Measurements from ENCODE around the gene PCDH19. TPM values are rescaled to one million over a fixed set of nuclear protein-coding genes. Genes with fewer than 3 reads are reported as not detected.
A peak's percentile ranks its signal among the peaks of the same experiment; 100 is the strongest.

Gene PCDH19
- total and polyA plus RNA-seq, 2 experiments from 2014 or later = 0.87 to 1.4 TPM

DNA sequence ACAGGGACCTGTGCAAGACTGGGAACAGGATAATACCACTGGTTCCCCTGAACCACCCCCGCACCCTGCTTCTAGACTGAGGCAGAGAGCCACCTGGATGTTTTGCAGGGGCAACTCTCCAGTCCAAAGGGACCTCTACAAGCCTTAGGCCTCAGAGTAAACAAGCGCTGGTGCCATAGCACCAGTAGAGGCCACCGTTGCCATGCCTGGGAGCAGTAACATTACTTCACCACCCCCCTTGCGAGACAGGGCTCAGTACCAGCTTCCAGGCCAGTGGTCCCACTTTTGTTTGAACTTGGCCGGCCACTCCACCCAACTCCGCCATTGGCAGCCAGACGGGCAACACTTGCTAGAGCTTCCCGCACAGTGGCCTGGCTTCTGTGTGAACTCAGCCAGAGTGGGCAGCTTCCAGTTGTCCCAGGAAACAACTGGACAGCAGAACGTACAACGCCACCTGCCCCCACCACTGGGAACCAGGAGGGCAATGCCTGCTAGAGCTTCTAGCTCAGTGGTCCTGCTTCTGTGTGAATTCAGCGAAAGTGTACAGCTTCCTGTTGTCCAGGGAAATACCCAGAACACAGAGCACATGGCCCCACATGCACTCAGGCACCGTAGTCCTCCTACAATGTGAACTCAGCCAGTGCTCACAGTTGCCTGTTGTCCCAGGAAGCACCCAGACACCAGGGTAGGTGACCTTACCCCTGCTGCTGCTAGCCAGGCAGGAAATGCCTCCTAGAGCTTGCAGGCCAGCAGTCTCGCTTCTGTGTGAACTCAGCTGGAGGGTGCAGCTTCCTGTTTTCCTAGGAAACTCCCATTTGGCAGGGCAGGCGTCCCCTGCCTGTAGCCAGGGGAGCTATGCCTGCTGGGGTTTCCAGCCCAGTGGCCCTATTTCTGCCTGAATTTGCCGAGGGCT lies 39.9 kb upstream of the PCDH19 start:
- no peak overlapping the region for H3K4me3 ChIP-seq
- TF ChIP-seq CTCF (conservative IDR thresholded peaks at IDR 0.05; ENCODE audit: low read depth in 2 of 2) (peak in 1 of 2 experiments; percentile 45; a peak in 2 of 4 replicates), ZNF114 (CRISPR knock-in tag; IDR thresholded peaks at IDR 0.05) (no peak)
- H3K4me2 ChIP-seq = no peak overlapping the region
- Mint-ChIP-seq H3K27me3 (ENCODE audit: insufficient read depth, low read depth, poor library complexity) (peaks cover 2% of the 10 kb centered on the region), H3K4me1 (no peaks in the 10 kb centered on the region; the same call in 2 of the 3 replicates), H3K36me3 (ENCODE audit: low read depth) (peaks cover 23% of the 10 kb centered on the region), H3K4me3 (no peak overlapping the region), H3K27ac (no peak overlapping the region), H3K9me3 (peaks cover 28% of the 10 kb centered on the region)
- H4K20me1 ChIP-seq (replicated peaks; ENCODE audit: insufficient read depth) = no peaks in the 10 kb centered on the region
- no peaks in the 10 kb centered on the region for H3F3A ChIP-seq (replicated peaks; ENCODE audit: low read depth)
- no peaks in the 10 kb centered on the region for H3K79me2 ChIP-seq (replicated peaks; ENCODE audit: insufficient read depth)
- H3K36me3 ChIP-seq (ENCODE audit: insufficient read depth) = no peaks in the 10 kb centered on the region
- no peaks in the 10 kb centered on the region for H3K27me3 ChIP-seq (ENCODE audit: insufficient read depth)
- ATAC-seq (no peak; the same call in 1 of the 3 replicates), DNase-seq (ENCODE audit: low spot score) (no peak)
- no peak overlapping the region for H3K27ac ChIP-seq (ENCODE audit: low read depth)
- H2AFZ ChIP-seq = no peak overlapping the region
- H3K4me1 ChIP-seq (ENCODE audit: insufficient read depth) = no peaks in the 10 kb centered on the region
- H3K9me2 ChIP-seq (ENCODE audit: insufficient read depth) = no peaks in the 10 kb centered on the region

DNA sequence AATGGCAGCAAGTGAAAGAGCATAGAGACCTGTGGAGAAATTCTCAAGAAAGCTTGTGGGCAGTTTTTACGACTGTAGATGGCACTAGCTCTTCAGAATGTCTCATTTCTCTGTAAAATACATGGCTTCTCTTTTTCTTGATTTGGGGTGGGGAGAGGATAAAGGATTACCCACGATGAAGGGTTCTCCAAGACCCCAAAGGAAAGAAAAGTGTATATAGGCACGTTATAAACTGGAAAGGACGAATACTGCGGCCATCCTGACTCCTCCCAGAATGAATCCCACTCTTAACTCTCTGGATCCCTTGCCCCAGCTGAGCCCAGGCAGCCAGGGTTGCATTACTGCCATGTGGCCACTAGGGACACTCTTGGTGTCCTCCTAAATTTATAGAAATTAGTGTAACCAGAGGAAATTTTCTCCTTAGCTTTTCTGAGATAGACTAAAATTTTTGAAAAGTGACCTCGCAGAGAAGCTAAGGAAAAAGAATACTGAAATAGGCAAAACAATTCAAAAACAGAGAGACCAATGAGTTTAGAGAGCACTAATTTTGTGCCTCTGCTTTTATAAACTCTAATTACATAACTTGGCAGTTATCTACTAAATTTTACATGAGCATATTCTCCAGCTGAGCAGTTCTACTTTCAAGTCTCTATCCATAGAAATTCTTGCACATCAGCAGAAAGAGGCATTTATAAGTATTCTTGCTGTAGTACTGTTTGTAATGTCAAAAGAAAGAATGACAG lies 37.8 kb upstream of the PCDH19 start:
- Histone ChIP-seq H3K36me3 (ENCODE audit: insufficient read depth) (no peaks in the 10 kb centered on the region), H4K20me1 (replicated peaks; ENCODE audit: insufficient read depth) (no peaks in the 10 kb centered on the region), H3K9me2 (ENCODE audit: insufficient read depth) (no peaks in the 10 kb centered on the region), H3F3A (replicated peaks; ENCODE audit: low read depth) (no peaks in the 10 kb centered on the region), H3K4me2 (peak overlapping the region; percentile 61; the same call in 1 of the 2 replicates), H3K27me3 (ENCODE audit: insufficient read depth) (no peaks in the 10 kb centered on the region), H3K4me3 (peak overlapping the region; percentile 35), H2AFZ (no peak overlapping the region), H3K27ac (ENCODE audit: low read depth) (no peak overlapping the region), H3K4me1 (ENCODE audit: insufficient read depth) (no peaks in the 10 kb centered on the region), H3K79me2 (replicated peaks; ENCODE audit: insufficient read depth) (no peaks in the 10 kb centered on the region)
- Mint-ChIP-seq H3K9me3 (peaks cover 11% of the 10 kb centered on the region), H3K27me3 (ENCODE audit: insufficient read depth, low read depth, poor library complexity) (no peaks in the 10 kb centered on the region), H3K4me3 (peak overlapping the region; percentile 66; the same call in 2 of the 3 replicates), H3K36me3 (ENCODE audit: low read depth) (peaks cover 5% of the 10 kb centered on the region; the same call in 2 of the 3 replicates), H3K27ac (no peak overlapping the region; the same call in 1 of the 2 replicates), H3K4me1 (no peaks in the 10 kb centered on the region; the same call in 2 of the 3 replicates)
- TF ChIP-seq, protein P1, sequence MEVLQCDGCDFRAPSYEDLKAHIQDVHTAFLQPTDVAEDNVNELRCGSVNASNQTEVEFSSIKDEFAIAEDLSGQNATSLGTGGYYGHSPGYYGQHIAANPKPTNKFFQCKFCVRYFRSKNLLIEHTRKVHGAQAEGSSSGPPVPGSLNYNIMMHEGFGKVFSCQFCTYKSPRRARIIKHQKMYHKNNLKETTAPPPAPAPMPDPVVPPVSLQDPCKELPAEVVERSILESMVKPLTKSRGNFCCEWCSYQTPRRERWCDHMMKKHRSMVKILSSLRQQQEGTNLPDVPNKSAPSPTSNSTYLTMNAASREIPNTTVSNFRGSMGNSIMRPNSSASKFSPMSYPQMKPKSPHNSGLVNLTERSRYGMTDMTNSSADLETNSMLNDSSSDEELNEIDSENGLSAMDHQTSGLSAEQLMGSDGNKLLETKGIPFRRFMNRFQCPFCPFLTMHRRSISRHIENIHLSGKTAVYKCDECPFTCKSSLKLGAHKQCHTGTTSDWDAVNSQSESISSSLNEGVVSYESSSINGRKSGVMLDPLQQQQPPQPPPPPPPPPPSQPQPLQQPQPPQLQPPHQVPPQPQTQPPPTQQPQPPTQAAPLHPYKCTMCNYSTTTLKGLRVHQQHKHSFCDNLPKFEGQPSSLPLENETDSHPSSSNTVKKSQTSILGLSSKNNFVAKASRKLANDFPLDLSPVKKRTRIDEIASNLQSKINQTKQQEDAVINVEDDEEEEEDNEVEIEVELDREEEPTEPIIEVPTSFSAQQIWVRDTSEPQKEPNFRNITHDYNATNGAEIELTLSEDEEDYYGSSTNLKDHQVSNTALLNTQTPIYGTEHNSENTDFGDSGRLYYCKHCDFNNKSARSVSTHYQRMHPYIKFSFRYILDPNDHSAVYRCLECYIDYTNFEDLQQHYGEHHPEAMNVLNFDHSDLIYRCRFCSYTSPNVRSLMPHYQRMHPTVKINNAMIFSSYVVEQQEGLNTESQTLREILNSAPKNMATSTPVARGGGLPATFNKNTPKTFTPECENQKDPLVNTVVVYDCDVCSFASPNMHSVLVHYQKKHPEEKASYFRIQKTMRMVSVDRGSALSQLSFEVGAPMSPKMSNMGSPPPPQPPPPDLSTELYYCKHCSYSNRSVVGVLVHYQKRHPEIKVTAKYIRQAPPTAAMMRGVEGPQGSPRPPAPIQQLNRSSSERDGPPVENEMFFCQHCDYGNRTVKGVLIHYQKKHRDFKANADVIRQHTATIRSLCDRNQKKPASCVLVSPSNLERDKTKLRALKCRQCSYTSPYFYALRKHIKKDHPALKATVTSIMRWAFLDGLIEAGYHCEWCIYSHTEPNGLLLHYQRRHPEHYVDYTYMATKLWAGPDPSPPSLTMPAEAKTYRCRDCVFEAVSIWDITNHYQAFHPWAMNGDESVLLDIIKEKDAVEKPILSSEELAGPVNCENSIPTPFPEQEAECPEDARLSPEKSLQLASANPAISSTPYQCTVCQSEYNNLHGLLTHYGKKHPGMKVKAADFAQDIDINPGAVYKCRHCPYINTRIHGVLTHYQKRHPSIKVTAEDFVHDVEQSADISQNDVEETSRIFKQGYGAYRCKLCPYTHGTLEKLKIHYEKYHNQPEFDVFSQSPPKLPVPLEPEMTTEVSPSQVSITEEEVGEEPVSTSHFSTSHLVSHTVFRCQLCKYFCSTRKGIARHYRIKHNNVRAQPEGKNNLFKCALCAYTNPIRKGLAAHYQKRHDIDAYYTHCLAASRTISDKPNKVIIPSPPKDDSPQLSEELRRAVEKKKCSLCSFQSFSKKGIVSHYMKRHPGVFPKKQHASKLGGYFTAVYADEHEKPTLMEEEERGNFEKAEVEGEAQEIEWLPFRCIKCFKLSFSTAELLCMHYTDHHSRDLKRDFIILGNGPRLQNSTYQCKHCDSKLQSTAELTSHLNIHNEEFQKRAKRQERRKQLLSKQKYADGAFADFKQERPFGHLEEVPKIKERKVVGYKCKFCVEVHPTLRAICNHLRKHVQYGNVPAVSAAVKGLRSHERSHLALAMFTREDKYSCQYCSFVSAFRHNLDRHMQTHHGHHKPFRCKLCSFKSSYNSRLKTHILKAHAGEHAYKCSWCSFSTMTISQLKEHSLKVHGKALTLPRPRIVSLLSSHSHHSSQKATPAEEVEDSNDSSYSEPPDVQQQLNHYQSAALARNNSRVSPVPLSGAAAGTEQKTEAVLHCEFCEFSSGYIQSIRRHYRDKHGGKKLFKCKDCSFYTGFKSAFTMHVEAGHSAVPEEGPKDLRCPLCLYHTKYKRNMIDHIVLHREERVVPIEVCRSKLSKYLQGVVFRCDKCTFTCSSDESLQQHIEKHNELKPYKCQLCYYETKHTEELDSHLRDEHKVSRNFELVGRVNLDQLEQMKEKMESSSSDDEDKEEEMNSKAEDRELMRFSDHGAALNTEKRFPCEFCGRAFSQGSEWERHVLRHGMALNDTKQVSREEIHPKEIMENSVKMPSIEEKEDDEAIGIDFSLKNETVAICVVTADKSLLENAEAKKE (CRISPR knock-in tag; IDR thresholded peaks at IDR 0.05) = no peak
- TF ChIP-seq CTCF (conservative IDR thresholded peaks at IDR 0.05; ENCODE audit: low read depth in 2 of 2) = peak; percentile 52 to 64
- DNase-seq (ENCODE audit: low spot score) = peak; percentile 54
- peak; percentile 79 for ATAC-seq
